GM10248 (cell line): ENCODE results near the gene GHR.
"Not testable (repeated sequence)": the region's sequence is repeated elsewhere in the genome, so short reads cannot be mapped to it uniquely, and the experiment has no call there.

Experiments used
- CTCF ChIA-PET: fragments of 300-600 bp; sonication (Branson Sonifier 250); formaldehyde crosslinking; extraction: SDS; loops from one replicate; lab custom pipeline; 2021; ENCODE audit warnings: antibody characterized with exemption; lab: Yijun Ruan, JAX
- POLR2A ChIA-PET: fragments of 350-650 bp; sonication (Branson Sonifier 250); formaldehyde crosslinking; extraction: SDS; loops from one replicate; lab custom pipeline; 2020; ENCODE audit warnings: antibody characterized with exemption; lab: Yijun Ruan, JAX
- DNase-seq: peaks from one replicate; pipeline ENCODE4 v3.0.0; 2012; ENCODE audit errors: extremely low spot score
- TF ChIP-seq, protein P1 (sequence below): IDR thresholded peaks from 2 replicates; pipeline ENCODE4 v1.5.1; 2012; ENCODE audit warnings: mild to moderate bottlenecking, low read depth; ENCODE audit errors: extremely low read depth, missing control alignments, control extremely low read depth

The GHR gene

GRCh38 chr5:42572313-42572712, 149.1 kb downstream of the GHR start:
- ChIA-PET POLR2A (no interaction called here), CTCF (interaction anchor here (5.2 kb wide), 1 partner anchor 11 kb away, joined by 38 read pairs; no protein-coding TSS in a partner anchor)
- TF ChIP-seq, protein P1, sequence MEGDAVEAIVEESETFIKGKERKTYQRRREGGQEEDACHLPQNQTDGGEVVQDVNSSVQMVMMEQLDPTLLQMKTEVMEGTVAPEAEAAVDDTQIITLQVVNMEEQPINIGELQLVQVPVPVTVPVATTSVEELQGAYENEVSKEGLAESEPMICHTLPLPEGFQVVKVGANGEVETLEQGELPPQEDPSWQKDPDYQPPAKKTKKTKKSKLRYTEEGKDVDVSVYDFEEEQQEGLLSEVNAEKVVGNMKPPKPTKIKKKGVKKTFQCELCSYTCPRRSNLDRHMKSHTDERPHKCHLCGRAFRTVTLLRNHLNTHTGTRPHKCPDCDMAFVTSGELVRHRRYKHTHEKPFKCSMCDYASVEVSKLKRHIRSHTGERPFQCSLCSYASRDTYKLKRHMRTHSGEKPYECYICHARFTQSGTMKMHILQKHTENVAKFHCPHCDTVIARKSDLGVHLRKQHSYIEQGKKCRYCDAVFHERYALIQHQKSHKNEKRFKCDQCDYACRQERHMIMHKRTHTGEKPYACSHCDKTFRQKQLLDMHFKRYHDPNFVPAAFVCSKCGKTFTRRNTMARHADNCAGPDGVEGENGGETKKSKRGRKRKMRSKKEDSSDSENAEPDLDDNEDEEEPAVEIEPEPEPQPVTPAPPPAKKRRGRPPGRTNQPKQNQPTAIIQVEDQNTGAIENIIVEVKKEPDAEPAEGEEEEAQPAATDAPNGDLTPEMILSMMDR = no peak
- DNase-seq = no peak

GRCh38 chr5:42573386-42573785, 150.1 kb downstream of the GHR start:
- no peak for DNase-seq
- POLR2A ChIA-PET = no interaction called here
- TF ChIP-seq, protein P1 = no peak
- CTCF ChIA-PET = interaction anchor here (1.2 to 5.2 kb wide), 2 partner anchors 10 to 14 kb away, joined by 3 to 38 read pairs; no protein-coding TSS in a partner anchor

GRCh38 chr5:42575914-42576313, 152.7 kb downstream of the GHR start:
- CTCF ChIA-PET = interaction anchor here (1.6 kb wide), 1 partner anchor 13 kb away, joined by 3 read pairs; no protein-coding TSS in a partner anchor

GRCh38 chr5:42578901-42579300, 155.7 kb downstream of the GHR start:
- CTCF ChIA-PET = interaction anchor here (2.2 kb wide), 1 partner anchor 12 kb away, joined by 7 read pairs; no protein-coding TSS in a partner anchor
- POLR2A ChIA-PET = not testable (repeated sequence)

More at GRCh38 chr5:42575914-42576313, 152.7 kb downstream of the GHR start:
- POLR2A ChIA-PET, DNase-seq: not testable (repeated sequence)

DNA sequence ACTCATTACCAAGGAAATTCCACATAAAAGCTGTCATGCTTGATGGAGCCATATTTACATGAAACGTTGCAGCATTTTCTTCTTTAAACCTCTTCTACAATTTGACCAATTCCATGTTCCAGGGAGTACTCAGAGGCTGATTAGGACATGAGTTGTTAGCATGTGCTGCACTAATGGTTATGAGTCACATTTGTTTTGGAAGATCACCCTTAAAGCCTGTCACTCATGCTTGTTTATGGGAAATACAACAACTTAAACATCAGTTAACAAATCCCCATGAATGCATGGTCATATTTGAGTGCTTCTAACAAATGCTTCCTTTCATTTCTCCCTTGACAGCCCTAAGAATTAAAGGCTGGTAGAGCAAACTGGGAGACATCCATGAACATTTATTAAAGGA, 156.1 kb downstream of the GHR start:
- POLR2A ChIA-PET = no interaction called here
- CTCF ChIA-PET = interaction anchor here (2.2 kb wide), 1 partner anchor 12 kb away, joined by 7 read pairs; no protein-coding TSS in a partner anchor
- no peak for DNase-seq
- TF ChIP-seq, protein P1 = no peak

More at GRCh38 chr5:42578901-42579300, 155.7 kb downstream of the GHR start:
- not testable (repeated sequence) for DNase-seq

DNA sequence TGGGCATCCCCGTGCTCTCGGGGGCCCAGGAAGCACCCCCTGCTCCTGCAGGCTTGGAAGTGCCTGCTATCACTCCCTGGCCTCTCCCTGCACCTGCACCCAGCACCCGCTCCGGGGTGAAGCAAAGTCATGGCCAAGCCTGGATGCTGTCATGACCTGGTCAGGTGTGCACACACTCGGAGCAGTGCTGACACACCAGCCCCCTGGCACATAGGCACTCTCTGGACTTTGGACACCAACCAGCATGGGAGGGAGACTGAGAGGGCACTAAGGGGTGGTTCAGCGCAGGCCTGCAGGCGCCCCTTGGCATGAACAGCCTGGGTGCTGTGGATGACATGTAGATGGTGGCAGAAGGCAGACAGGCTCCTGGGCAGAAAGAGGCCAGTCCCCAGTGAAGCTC, 158.6 kb downstream of the GHR start:
- TF ChIP-seq, protein P1 = no peak
- no peak for DNase-seq
- ChIA-PET CTCF (interaction anchor here (1.2 to 6.2 kb wide), 6 partner anchors 10 to 159 kb away, joined by 3 to 38 read pairs (median 12); partner anchors contain the start of gene GHR), POLR2A (no interaction called here)

- ChIA-PET CTCF (interaction anchor here (0.7 to 6.2 kb wide), 21 partner anchors 9 to 740 kb away, joined by 3 to 38 read pairs (median 4); partner anchors contain the start of gene GHR), POLR2A (interaction anchor here (0.6 kb wide), 1 partner anchor 384 kb away, joined by 7 read pairs; no protein-coding TSS in a partner anchor)
- TF ChIP-seq, protein P1 = no peak
- no peak for DNase-seq
Measured at GRCh38 chr5:42582723-42583122, 159.5 kb downstream of the GHR start.

DNA sequence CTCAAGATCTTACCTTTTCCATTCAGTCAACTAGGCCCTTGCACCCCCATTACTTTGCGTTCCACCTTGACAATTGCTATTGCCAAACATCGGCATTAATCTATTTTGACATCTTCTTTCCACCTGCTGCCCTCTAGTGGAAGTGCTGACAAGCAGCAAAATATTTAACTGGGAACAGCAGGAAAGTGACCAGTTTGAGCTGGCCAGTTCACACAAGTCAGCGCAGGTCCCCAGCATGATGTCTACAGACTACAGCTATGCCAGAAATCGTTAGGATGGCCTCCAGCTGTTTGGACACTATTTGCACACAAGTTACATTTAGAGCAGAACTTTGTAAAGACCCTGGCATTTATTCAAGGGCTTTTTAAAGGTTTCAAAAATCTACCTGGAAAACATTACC, 160.1 kb downstream of the GHR start:
- POLR2A ChIA-PET = interaction anchor here (0.6 kb wide), 1 partner anchor 384 kb away, joined by 7 read pairs; no protein-coding TSS in a partner anchor

More for the DNA sequence above, 160.1 kb downstream of the GHR start:
- peak; percentile 64 for DNase-seq
- TF ChIP-seq, protein P1 = peak; percentile 90
- CTCF ChIA-PET = interaction anchor here (0.6 to 6.2 kb wide), 27 partner anchors 9 to 740 kb away, joined by 3 to 38 read pairs (median 3); partner anchors contain the start of gene GHR
